LNCAP (cell line): Measurements from ENCODE around the gene BCL11A.

Source experiments
- TF ChIP-seq, protein P1 (sequence below): fragments of 450-650 bp; IDR thresholded peaks from 2 replicates; pipeline ENCODE4 v1.5.1; 2017; ENCODE audit warnings: mild to moderate bottlenecking

The BCL11A gene

DNA sequence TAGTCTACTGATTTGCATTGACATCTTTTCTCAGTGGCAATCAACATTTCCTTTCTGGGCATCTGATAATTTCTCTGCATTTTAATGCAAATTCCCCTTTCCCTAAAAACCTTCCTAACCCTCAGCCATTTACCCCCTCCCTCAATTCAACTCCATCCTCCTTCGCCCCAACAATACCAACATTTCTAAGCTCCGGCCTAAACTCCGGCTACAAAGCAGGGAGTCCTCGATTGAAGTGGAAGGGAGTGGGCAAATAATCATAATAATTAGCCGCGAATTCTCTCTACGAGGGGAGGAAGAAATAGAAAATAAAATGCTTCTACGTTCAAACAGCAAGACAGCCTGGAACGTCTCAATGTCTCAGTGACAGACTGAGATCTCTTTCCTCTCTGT lies 4.6 kb downstream of the BCL11A start:
- TF ChIP-seq, protein P1, sequence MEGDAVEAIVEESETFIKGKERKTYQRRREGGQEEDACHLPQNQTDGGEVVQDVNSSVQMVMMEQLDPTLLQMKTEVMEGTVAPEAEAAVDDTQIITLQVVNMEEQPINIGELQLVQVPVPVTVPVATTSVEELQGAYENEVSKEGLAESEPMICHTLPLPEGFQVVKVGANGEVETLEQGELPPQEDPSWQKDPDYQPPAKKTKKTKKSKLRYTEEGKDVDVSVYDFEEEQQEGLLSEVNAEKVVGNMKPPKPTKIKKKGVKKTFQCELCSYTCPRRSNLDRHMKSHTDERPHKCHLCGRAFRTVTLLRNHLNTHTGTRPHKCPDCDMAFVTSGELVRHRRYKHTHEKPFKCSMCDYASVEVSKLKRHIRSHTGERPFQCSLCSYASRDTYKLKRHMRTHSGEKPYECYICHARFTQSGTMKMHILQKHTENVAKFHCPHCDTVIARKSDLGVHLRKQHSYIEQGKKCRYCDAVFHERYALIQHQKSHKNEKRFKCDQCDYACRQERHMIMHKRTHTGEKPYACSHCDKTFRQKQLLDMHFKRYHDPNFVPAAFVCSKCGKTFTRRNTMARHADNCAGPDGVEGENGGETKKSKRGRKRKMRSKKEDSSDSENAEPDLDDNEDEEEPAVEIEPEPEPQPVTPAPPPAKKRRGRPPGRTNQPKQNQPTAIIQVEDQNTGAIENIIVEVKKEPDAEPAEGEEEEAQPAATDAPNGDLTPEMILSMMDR: no peak

DNA sequence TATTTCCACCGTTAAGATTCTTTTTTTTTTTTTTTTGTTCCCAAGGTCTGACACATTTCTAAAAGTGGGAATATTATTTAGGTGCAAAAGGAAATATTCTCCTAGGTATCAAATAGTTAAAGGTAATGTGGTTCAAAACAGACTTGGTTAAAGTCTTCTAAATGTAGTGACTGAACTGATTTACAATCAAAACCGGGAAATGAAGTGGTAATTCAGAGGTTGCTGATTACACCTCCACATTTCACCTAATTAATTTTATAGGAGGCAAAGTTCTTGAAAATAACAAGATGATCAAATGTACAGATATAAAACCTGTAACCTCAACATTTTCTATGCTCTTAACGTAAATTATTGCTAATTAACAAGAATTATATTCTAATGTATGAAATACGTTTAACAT lies 5.1 kb downstream of the BCL11A start:
- TF ChIP-seq, protein P1: no peak

DNA sequence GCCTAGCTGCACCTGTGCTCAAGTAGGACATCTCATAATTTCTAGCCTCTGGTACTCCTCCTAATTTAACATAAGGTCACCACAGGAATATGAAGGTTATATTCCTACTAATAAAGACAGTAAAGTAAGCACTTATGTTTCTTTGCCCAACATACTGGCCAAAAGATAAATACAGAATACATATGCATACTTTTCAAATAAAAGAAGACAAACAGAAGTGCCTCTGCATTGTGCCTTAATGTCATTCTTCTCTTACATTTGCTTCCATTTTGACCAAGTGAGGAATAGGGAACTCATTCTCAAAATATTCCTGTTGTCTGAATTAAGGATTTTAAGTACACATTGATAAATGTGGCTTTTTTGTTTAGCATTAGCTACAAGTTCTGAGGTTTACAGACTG lies 5.6 kb downstream of the BCL11A start:
- TF ChIP-seq, protein P1: no peak

DNA sequence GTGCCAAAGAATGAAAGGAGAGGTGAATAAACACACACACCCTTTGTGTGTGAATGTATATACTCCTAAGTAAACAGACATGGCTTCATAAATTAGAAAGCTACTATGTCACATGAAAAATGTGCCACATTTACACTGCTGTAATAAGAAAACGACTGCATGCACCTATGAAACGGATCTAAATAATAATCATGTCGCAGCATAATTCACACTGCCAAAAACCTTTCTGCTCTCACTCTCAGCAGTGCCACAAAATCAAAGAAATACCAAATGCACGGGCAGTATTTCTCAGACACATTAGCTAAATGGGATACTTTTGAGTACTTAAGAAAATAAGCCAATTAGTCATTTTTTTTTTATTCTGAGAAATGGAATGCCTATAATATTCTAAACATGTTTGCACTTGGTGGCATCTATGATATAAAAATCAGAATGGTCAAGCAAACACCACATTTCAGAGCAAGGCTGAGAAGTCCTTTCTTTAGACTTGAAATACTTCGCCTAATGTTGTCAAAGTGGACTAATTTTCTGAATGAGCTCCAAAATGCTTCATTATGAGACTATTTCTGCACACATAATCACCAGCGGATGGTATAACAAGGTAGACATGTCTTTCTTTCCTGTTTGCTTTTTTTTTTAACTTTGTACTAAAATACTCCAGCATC lies 6.6 kb downstream of the BCL11A start:
- TF ChIP-seq, protein P1: no peak

DNA sequence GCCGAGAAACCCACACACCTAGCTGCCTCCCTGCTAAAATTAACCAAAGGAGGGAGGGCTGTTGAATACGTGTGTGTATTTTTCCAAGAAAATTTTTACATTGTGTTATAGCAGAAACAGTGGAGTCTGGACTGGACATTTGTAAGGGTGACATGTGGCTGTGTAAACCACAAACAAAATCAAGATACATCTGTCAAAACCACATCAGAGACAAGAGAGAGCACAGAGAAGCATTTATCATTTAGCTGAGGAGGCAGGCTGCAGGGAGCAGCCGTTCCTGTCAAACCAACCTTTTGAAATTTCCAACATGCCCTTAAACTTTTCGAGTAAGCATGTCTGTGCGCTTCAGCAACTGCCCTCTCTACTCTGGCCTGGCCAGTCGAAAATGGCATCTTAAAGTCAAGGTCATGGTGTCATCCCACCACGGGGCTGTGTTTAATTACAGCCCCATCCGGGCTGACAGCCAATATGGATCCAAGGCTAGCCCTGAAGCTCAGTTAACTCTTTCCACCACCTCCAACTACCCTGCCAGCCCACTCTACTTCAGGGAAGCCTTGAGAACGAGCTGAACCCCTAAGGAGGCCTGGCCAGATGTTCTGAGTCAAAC lies 8.4 kb downstream of the BCL11A start:
- TF ChIP-seq, protein P1: no peak

DNA sequence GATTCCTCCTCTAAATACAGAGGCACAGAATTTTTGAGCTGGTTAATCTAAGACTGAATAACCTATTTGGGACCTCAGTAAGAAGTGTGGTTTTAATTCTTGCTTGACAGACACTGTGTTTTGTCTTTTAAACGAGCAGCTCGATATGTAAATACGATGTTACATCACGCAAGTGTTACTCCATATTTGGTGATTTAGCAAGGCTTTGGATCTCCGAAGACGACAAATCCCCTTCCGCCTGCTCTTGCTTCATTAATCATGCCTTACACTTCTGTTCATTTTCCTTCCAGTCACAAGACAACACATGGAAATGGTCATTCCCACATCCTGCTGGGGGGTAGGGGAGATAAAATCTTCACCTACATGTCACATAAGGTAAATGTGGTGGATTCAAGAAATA lies 9.4 kb downstream of the BCL11A start:
- TF ChIP-seq, protein P1: no peak

DNA sequence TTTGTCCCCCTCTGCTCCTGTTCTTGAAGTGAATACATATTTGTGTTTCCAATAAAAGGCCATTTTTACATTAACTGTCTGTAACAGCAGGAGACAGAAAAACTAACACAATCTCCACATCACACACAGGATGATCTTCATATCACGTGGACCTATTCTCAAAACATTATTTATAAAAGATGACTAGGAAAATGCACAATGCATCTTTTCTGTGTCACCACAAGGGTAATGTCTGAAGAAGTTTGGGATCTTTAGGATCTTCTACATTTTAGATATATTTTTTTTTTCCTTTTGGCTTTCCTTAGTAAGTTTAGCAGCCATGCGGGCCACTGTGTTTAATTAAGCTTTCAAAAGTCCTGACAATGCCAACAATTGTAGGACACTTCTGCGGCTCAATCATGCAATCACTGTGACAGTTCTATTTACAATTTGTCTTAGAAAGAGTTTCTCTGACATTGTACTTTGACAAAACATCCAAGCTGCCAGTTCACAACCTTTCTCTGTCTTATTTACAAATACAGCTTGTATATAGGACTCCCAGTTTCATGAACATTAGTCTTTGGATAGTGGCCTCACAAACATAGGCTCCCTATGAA lies 12.3 kb downstream of the BCL11A start:
- TF ChIP-seq, protein P1: no peak
